H9 (cell line): Measurements from ENCODE around the gene PPP1R26. TPM values are rescaled to one million over a fixed set of nuclear protein-coding genes. Genes with fewer than 3 reads are reported as not detected.
"Not testable (repeated sequence)": the region's sequence is repeated elsewhere in the genome, so short reads cannot be mapped to it uniquely, and the experiment has no call there.

Source experiments
- DNase-seq: peaks from one replicate; pipeline ENCODE4 v3.0.0-alpha.2; 2017
- H2AFZ ChIP-seq: one replicate; pipeline ENCODE4 v1.6.1; 2013; ENCODE audit warnings: mild to moderate bottlenecking, low read length, control low read depth, moderate library complexity
- H2AK5ac ChIP-seq: 2 replicates; pipeline ENCODE4 v1.6.1; 2013; ENCODE audit warnings: low read length, control low read depth, mixed read lengths; ENCODE audit not compliant: insufficient read length
- H2BK120ac ChIP-seq: one replicate; pipeline ENCODE4 v1.6.1; 2013; ENCODE audit warnings: low read depth, mild to moderate bottlenecking, low read length, control low read depth, inconsistent platforms; ENCODE audit not compliant: poor library complexity, severe bottlenecking
- H2BK12ac ChIP-seq: 2 replicates; pipeline ENCODE4 v1.6.1; 2013; ENCODE audit warnings: low read length, control low read depth, mixed read lengths, low read depth; ENCODE audit not compliant: insufficient read length
- H2BK15ac ChIP-seq: 2 replicates; pipeline ENCODE4 v1.6.1; 2013; ENCODE audit warnings: low read depth, low read length, control low read depth
- H2BK20ac ChIP-seq: one replicate; pipeline ENCODE4 v1.6.1; 2013; ENCODE audit warnings: low read depth, mild to moderate bottlenecking, low read length, control low read depth, inconsistent platforms; ENCODE audit not compliant: poor library complexity, severe bottlenecking
- H2BK5ac ChIP-seq: 2 replicates; pipeline ENCODE4 v1.6.1; 2013; ENCODE audit warnings: low read length, control low read depth, mixed read lengths; ENCODE audit not compliant: insufficient read length
- H3K14ac ChIP-seq: 2 replicates; pipeline ENCODE4 v1.6.1; 2013; ENCODE audit warnings: low read length, control low read depth; ENCODE audit not compliant: insufficient read depth
- H3K18ac ChIP-seq: 2 replicates; pipeline ENCODE4 v1.6.1; 2013; ENCODE audit warnings: low read depth, mild to moderate bottlenecking, mixed read lengths, low read length, control low read depth; ENCODE audit not compliant: insufficient read length
- H3K23ac ChIP-seq: 2 replicates; pipeline ENCODE4 v1.6.1; 2013; ENCODE audit warnings: low read length, control low read depth, mixed read lengths, low read depth; ENCODE audit not compliant: insufficient read length
- H3K23me2 ChIP-seq: 2 replicates; pipeline ENCODE4 v1.6.1; 2013; ENCODE audit warnings: low read depth, mild to moderate bottlenecking, mixed read lengths, low read length, control low read depth; ENCODE audit not compliant: insufficient read length, poor library complexity, severe bottlenecking
- H3K27ac ChIP-seq: 2 replicates; pipeline ENCODE4 v1.5.1; 2013; ENCODE audit warnings: low read length, control low read depth, mixed read lengths, low read depth; ENCODE audit not compliant: insufficient read length
- H3K27me3 ChIP-seq: 2 replicates; pipeline ENCODE4 v1.6.1; 2013; ENCODE audit warnings: low read length, control low read depth, inconsistent platforms; ENCODE audit not compliant: insufficient read depth
- H3K4ac ChIP-seq: 2 replicates; pipeline ENCODE4 v1.6.1; 2013; ENCODE audit warnings: low read depth, mild to moderate bottlenecking, control low read depth, inconsistent platforms, low read length, moderate library complexity
- H3K4me1 ChIP-seq: 2 replicates; pipeline ENCODE4 v1.6.1; 2013; ENCODE audit warnings: low read length, control low read depth, inconsistent platforms; ENCODE audit not compliant: insufficient read depth
- H3K4me2 ChIP-seq: 2 replicates; pipeline ENCODE4 v1.6.1; 2013; ENCODE audit warnings: low read length, control low read depth, mixed read lengths; ENCODE audit not compliant: insufficient read length, insufficient read depth
- H3K56ac ChIP-seq: 2 replicates; pipeline ENCODE4 v1.6.1; 2013; ENCODE audit warnings: low read depth, mild to moderate bottlenecking, mixed read lengths, low read length, control low read depth; ENCODE audit not compliant: insufficient read length
- H3K79me1 ChIP-seq: 2 replicates; pipeline ENCODE4 v1.6.1; 2013; ENCODE audit warnings: low read depth, mild to moderate bottlenecking, moderate library complexity, low read length, control low read depth, inconsistent platforms; ENCODE audit not compliant: insufficient read depth, poor library complexity, severe bottlenecking
- H3K79me2 ChIP-seq: 2 replicates; pipeline ENCODE4 v1.6.1; 2013; ENCODE audit warnings: low read length, control low read depth, inconsistent platforms; ENCODE audit not compliant: insufficient read depth
- H3K9ac ChIP-seq: 2 replicates; pipeline ENCODE4 v1.6.1; 2013; ENCODE audit warnings: low read length, control low read depth, mixed read lengths; ENCODE audit not compliant: insufficient read length; ENCODE audit errors: extremely low read depth
- H3K9me3 ChIP-seq: one replicate; pipeline ENCODE4 v1.6.1; 2013; ENCODE audit warnings: low read depth, low read length, inconsistent platforms; ENCODE audit not compliant: control insufficient read depth
- H3T11ph ChIP-seq: one replicate; pipeline ENCODE4 v1.6.1; 2013; ENCODE audit warnings: mild to moderate bottlenecking, low read length, control low read depth, inconsistent platforms
- H4K20me1 ChIP-seq: one replicate; pipeline ENCODE4 v1.6.1; 2013; ENCODE audit not compliant: control insufficient read depth, insufficient read length, insufficient read depth
- H4K5ac ChIP-seq: 2 replicates; pipeline ENCODE4 v1.6.1; 2013; ENCODE audit warnings: low read depth, mild to moderate bottlenecking, mixed read lengths, low read length, control low read depth; ENCODE audit not compliant: insufficient read length
- H4K8ac ChIP-seq: replicated peaks from 2 replicates; pipeline ENCODE4 v1.6.1; 2013; ENCODE audit warnings: low read length, control low read depth, mixed read lengths, low read depth; ENCODE audit not compliant: insufficient read length
- H4K91ac ChIP-seq: 2 replicates; pipeline ENCODE4 v1.6.1; 2013; ENCODE audit warnings: low read depth, mild to moderate bottlenecking, moderate library complexity, mixed read lengths, low read length, control low read depth; ENCODE audit not compliant: insufficient read length
- H3K27ac Mint-ChIP-seq, 3 experiments: 2 replicates in 2 of 3; 3 replicates in 1 of 3; pipeline ENCODE4 v1.8.0; 2020 to 2021; ENCODE audit warnings: mixed read lengths in 3 of 3, mild to moderate bottlenecking in 1 of 3, moderate library complexity in 1 of 3
- H3K27me3 Mint-ChIP-seq: 2 replicates; pipeline ENCODE4 v1.8.0; 2021; ENCODE audit warnings: low read depth, mild to moderate bottlenecking, moderate library complexity, mixed read lengths
- H3K36me3 Mint-ChIP-seq, 3 experiments: 2 replicates in 2 of 3; 3 replicates in 1 of 3; pipeline ENCODE4 v1.8.0; 2020 to 2021; ENCODE audit warnings: low read depth in 3 of 3, mixed read lengths in 3 of 3; ENCODE audit not compliant: insufficient read depth in 1 of 3
- H3K4me1 Mint-ChIP-seq, 2 experiments: 2 replicates each; pipeline ENCODE4 v1.8.0; 2020; ENCODE audit warnings: mixed read lengths in 2 of 2
- H3K4me3 Mint-ChIP-seq, 2 experiments: 2 replicates in 1 of 2; 3 replicates in 1 of 2; pipeline ENCODE4 v1.8.0; 2020 to 2021; ENCODE audit warnings: mild to moderate bottlenecking in 2 of 2, mixed read lengths in 2 of 2, moderate library complexity in 1 of 2
- H3K9me3 Mint-ChIP-seq, 2 experiments: 2 replicates in 1 of 2; 3 replicates in 1 of 2; pipeline ENCODE4 v1.8.0; 2020; ENCODE audit warnings: mild to moderate bottlenecking in 2 of 2, mixed read lengths in 2 of 2, moderate library complexity in 1 of 2
- CTCF ChIP-seq: fragments of 200-600 bp; sonication (generic); conservative IDR thresholded peaks from 3 replicates; pipeline ENCODE4 v1.8.0; 2021; ENCODE audit warnings: antibody characterized with exemption, mild to moderate bottlenecking
- WGBS: extraction: QIAGEN DNeasy Blood & Tissue Kit; methylation state at CpG from one replicate; pipeline ENCODE4 v1.1.7; 2013; ENCODE audit warnings: missing lambda C conversion rate, low lambda C conversion rate, mixed read lengths; ENCODE audit not compliant: insufficient read length; ENCODE audit errors: extremely low coverage; 5-methylcytosine and 5-hydroxymethylcytosine counted together
- total RNA-seq: library from RNA; stranded (reverse); gene quantifications from 2 replicates; pipeline ENCODE4 v1.2.1, GENCODE V29; 2021

Gene PPP1R26
- total RNA-seq, 1 experiment from 2014 or later = 38.0 TPM

- Mint-ChIP-seq H3K36me3 (no peaks in the 10 kb centered on the region), H3K4me1 (peaks cover 8 to 27% of the 10 kb centered on the region in 2 experiments), H3K27ac (0 out of 7 replicates have a peak overlapping the region, but pooled peaks of 1 of the 3 experiments have one; percentile 14), H3K27me3 (no peaks in the 10 kb centered on the region; the same call in 1 of the 2 replicates), H3K4me3 (no peak overlapping the region), H3K9me3 (no peaks in the 10 kb centered on the region; a peak in 1 of 5 replicates)
- no peak overlapping the region for H3K9ac ChIP-seq
- H3K4ac ChIP-seq = no peak overlapping the region
- no peaks in the 10 kb centered on the region; the same call in 1 of the 2 replicates for H3K4me1 ChIP-seq
- no peak overlapping the region for H3K23ac ChIP-seq
- no peak overlapping the region for H2BK5ac ChIP-seq
- no peak overlapping the region for H3K14ac ChIP-seq
- H3K79me2 ChIP-seq = no peaks in the 10 kb centered on the region
- H2BK20ac ChIP-seq = no peak overlapping the region
- no peak overlapping the region for H3K56ac ChIP-seq
- H2AFZ ChIP-seq = no peak overlapping the region
- no CpG with 5 or more reads among the region's 11 CpGs for WGBS
- no peak overlapping the region for H4K5ac ChIP-seq
- no peaks in the 10 kb centered on the region for H3K27me3 ChIP-seq
- H2AK5ac ChIP-seq = no peak overlapping the region
- no peak overlapping the region for H4K91ac ChIP-seq
- no peak overlapping the region for H3K4me2 ChIP-seq
- H2BK12ac ChIP-seq = no peak overlapping the region
- no peak for DNase-seq
- no peaks in the 10 kb centered on the region for H3K23me2 ChIP-seq
- no peaks in the 10 kb centered on the region for H4K20me1 ChIP-seq
- no peak overlapping the region for H2BK120ac ChIP-seq
- H3K27ac ChIP-seq = no peak overlapping the region
- no peaks in the 10 kb centered on the region for H3K79me1 ChIP-seq
- H3T11ph ChIP-seq = no peak overlapping the region
- H2BK15ac ChIP-seq = no peak overlapping the region
- no peaks in the 10 kb centered on the region for H3K9me3 ChIP-seq
- no peak overlapping the region for H3K18ac ChIP-seq
- no peak for TF ChIP-seq CTCF
- no peak overlapping the region for H4K8ac ChIP-seq
These were observed 30.9 kb upstream of the PPP1R26 start for GRCh38 chr9:135448663-135449100.

- H3K14ac ChIP-seq, H4K20me1 ChIP-seq, H3K56ac ChIP-seq, H4K5ac ChIP-seq, H3K4me1 ChIP-seq, H2AFZ ChIP-seq, H3K4me2 ChIP-seq, H2BK12ac ChIP-seq, H2BK120ac ChIP-seq, H2AK5ac ChIP-seq, H3K79me2 ChIP-seq, H3K9ac ChIP-seq, H3K4ac ChIP-seq, H3K27ac Mint-ChIP-seq, H2BK15ac ChIP-seq, H3K18ac ChIP-seq, H3K36me3 Mint-ChIP-seq, H3T11ph ChIP-seq, H3K4me3 Mint-ChIP-seq, H3K9me3 ChIP-seq, DNase-seq, H2BK5ac ChIP-seq, H3K27ac ChIP-seq, H2BK20ac ChIP-seq, H4K8ac ChIP-seq, H3K9me3 Mint-ChIP-seq, H3K27me3 ChIP-seq, H3K23ac ChIP-seq, H3K23me2 ChIP-seq, H3K79me1 ChIP-seq, H4K91ac ChIP-seq, H3K27me3 Mint-ChIP-seq: not testable (repeated sequence)
- WGBS = no CpG with 5 or more reads among the region's 11 CpGs
- H3K4me1 Mint-ChIP-seq = peaks cover 8 to 23% of the 10 kb centered on the region in 2 experiments
These were observed 30.1 kb upstream of the PPP1R26 start for GRCh38 chr9:135449532-135449931.
